ELR (cell line): ENCODE data around the gene KCNAB1.
A peak's percentile ranks its signal among the peaks of the same experiment; 100 is the strongest.
"Not testable (repeated sequence)": the region's sequence is repeated elsewhere in the genome, so short reads cannot be mapped to it uniquely, and the experiment has no call there.

ENCODE experiments used
- DNase-seq: peaks from one replicate; pipeline ENCODE4 v3.0.0-alpha.2; 2015; ENCODE audit warnings: low read depth

KCNAB1 gene

DNA sequence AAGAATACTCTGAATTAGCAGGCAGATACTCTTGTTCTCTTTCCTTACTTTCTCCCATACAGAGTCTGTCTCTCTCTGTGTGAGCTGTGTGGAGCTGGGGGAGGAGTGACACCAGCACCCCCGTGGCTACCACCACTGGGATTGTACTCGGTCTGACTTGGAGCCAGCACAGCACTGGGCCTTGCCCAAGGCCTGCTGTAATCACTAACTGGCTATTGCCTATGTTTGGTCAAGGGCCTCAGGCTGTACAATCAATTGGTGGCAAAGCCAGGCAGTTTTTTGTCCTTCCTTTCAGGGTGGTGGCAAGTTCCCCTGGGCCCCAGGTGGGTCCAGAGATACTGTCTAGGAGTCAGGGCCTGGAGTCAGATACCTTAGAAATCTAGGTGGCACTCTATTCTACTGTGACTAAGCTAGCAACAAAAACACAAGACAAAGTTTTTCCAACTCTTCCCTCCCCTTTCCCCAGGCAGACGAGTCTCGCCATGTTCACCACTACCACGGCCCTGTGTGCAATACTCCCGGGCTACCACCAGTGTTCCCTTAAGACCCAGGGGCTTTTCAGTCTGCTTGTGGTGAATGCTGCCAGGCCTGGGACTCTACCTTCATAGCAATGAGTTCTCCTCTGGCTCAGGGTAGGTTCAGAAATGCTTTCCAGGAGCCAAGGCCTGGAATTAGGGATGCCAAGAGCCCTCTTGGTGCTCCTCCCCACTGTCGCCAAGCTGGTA is 151.8 kb downstream of the KCNAB1 start:
- no peak for DNase-seq

DNA sequence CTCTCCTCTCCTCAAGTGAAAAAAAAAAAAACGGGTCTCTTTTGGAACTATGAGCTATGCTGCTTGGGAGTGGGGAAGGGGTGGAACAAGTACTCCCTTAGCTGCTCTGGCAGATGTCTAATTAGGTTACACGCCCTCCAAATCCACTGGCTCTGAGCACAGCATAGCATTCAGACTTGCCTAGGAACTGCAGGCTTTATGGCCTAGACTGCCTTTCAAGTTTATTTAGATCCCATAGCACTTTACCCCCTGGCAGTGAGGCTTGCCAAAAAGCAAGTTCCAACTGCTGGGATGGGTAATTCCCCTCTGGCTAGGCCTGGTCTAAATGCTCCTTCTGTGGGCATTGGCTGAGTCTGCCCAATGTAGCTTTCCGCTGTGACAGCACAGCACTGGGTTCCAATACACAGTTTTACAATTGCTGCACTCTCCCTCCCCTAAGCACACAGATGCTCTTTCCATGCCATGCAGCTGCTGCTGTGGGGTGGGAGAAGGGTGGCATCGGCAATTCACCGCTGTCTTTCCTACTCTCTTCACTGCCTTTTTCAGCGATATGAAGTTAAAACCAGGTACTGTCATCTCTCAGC is 152.8 kb downstream of the KCNAB1 start:
- DNase-seq: no peak

DNA sequence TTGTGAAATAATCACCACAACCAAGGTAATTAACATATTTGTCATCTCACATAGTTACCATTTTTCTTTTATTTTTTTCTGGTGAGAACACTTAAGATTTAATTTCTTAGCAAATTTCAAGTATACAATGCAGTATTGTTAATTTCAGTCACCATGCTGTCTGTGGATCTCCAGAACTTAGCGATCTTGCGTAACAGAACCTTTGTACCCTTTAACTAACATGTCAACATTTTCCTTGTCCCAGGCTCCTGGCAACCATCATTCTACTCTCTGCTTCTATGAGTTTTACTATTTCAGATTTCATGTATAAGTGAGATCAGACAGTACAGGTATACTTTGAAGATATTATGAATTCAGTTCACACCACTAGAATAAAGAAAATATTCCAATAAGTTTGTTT is 154.4 kb downstream of the KCNAB1 start:
- no peak for DNase-seq

DNA sequence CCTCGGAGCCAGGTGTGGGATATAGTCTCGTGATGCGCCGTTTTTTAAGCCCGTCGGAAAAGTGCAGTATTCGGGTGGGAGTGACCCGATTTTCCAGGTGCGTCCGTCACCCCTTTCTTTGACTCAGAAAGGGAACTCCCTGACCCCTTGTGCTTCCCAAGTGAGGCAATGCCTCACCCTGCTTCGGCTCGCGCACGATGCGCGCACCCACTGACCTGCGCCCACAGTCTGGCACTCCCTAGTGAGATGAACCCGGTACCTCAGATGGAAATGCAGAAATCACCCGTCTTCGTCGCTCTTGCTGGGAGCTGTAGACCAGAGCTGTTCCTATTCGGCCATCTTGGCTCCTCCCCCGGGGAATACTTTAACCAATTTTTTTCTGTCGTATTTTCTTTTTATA is 164.3 kb downstream of the KCNAB1 start:
- DNase-seq: not testable (repeated sequence)

DNA sequence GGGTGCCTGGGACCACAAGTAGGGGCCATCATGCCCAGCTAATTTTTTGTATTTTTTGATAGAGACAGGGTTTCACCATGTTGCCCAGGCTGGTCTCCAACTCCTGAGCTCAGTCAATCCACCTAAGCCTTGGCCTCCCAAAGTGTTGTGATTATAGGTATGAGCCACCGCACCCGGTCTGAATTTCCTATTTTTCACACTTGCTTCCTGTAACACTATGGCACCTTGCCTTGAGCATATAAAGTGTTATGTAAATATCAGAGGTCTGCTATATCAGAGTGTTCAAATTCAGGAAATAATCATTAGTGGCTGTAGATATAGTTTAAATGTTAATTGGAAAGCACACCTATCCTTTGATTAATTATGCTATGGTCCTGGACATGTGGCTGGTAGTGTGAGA is 165.2 kb downstream of the KCNAB1 start:
- no peak for DNase-seq

DNA sequence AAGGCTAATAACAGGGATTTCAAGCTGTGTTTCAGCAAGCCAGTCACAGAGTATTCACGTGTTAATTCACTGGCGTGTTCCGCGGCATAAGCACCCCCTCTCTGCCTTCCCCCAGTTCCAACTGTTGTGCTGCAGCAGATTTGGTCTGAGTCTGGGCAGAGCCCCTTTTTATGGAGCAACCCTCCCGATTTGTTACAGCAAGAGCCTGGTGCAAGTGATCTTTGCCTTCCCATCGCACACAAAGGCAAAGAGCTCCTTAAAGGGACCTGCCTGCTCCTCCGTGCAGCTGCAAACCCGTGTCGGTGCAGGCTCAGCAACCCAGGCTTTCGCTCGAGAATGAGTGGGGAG is 170.5 kb downstream of the KCNAB1 start:
- no peak for DNase-seq

DNA sequence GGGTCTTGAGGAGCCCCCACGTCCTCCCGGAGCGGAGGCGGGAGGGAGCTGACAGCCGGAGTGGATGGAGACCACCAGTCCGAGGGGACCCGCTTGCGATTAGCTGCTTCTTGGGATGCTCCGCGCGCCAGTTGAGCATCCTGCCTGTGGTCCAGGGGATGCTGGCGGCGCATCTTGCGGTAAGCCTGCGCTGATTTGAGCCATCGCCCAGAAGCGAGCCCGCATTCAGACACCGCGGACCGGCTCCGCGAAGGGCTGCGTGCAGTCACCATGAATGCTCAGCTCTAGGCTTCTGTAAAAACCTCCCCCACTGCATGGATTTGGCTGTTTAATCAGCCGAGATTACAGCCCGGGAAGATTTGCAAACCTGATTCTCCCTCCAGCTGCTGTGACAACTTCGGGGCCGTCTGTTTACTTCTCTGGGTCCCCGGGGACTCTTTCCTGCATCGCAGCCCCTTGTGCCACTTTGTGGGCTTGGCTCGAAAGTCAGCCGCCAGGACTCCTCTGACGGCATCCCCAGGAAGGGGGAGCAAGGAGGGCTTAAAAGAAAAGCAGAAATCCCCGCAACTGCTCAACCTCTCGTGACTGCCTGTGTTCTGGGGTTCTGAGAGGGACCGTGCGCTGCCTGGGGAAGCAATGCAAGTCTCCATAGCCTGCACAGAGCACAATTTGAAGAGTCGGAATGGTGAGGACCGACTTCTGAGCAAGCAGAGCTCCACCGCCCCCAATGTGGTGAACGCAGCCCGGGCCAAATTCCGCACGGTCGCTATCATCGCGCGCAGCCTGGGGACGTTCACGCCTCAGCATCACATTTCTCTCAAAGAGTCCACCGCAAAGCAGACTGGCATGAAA is 171.1 kb downstream of the KCNAB1 start:
- DNase-seq: peak; percentile 40

DNA sequence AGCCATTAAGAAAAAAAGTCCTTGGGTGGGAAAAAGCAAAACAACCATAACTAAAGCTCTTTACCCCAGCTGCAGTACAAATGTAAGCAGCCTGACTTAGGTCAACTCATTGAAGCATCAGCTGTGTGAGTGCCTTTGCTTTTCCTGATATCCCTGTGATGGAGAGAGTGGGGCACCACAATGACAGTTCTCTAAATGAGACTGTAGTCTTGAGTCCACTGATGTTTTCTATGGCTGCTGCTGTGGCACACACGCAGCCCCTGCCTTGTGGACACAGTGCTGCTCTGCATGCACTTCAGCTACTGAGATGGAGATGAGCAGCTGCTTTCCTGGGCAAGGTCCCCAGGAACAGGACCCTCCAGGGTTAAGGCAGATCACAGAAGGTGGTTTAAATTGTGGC is 173.2 kb downstream of the KCNAB1 start:
- DNase-seq: no peak

DNA sequence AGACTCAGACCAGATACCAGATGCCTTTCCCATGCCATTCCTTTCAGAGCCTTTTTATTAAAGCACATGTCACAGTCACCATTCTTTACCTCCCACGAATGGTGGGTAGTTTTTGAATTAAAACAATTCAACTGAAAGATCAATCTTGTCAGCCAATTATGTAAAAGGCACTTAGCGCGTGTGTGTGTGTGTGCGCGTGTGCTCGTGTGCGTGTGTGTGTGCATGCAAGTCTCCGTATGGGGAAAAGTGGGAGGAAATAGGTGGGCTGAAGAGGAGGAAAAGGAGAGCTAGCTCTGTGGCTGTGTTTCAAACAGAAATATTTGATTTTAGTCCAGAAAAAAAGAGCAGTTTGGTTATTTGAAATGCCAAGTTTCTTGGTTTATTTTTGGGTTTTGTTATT is 177.2 kb downstream of the KCNAB1 start:
- DNase-seq: no peak

DNA sequence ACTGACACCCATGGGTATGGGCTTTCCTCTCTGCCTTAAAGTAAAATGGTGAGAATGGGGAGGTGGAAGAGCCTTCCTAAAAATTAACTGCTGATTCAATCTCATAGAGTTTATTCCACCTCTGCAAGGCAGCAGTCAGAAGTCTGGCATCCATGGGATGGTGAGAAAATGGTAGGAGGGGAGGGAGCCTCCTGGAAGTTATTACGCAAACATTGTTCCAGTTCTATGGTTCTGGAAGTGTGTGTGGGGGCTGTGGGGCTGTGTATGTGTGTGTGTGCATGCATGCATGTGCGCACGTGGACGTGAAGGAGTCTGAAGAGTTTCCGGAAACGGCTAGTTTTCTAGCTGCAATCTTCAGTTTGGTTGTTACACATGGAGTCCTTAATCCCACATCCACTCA is 177.6 kb downstream of the KCNAB1 start:
- DNase-seq: no peak

DNA sequence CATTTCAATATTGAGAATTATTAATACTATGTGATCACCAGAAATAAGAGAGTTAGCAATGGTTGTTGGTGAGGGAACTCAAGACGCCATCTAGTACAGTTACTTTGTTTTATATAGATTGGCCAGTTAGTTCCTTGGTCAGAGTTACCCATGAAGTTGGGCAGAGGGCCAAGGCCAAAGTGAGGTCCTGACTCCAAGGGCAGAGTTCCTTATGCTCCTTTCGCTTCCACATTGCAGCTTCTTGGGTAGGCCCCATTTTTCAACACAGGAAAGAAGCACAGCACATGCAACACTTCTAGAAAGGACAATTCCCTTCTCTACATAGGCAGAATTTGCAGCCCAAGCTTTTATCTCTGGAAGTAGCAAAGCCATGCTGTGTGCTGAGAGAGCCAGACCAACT is 178.6 kb downstream of the KCNAB1 start:
- no peak for DNase-seq

DNA sequence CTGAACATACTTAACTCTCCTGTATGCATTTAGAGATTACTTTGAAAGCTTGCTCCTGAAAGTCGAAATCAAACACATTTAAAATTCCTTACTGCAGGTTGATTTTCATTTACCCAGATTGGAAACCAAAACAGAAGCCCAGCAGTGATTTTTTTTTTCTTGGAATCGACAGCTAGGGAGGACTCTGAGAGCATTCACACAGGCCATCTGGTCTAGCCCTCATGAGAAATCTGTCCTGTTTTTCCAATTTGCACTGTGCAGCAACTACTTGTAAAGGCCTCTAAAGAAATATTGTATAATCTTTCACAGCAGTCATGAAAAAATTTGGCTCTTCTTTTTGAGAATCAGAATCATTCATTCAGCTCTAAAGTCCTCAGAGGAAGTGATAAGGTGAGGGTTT is 179.2 kb downstream of the KCNAB1 start:
- DNase-seq: no peak

DNA sequence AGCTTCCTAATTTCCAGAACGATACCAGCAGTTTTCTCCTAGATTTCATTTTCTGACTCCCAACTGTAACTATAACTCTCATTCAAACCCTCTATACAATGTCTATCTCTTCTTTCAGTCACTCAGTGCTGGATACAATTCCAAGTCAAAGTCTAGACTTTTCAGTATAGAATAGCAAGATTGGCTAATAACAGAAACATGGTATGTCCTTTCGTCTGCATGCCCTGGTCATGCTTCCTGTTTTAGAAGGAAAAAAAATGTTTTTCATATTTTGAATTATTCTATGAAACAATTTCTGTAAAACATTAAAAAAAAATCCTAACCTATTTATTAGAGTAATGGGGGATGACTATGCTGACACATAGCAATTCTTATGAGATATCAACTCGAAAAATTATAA is 180.0 kb downstream of the KCNAB1 start:
- DNase-seq: no peak

DNA sequence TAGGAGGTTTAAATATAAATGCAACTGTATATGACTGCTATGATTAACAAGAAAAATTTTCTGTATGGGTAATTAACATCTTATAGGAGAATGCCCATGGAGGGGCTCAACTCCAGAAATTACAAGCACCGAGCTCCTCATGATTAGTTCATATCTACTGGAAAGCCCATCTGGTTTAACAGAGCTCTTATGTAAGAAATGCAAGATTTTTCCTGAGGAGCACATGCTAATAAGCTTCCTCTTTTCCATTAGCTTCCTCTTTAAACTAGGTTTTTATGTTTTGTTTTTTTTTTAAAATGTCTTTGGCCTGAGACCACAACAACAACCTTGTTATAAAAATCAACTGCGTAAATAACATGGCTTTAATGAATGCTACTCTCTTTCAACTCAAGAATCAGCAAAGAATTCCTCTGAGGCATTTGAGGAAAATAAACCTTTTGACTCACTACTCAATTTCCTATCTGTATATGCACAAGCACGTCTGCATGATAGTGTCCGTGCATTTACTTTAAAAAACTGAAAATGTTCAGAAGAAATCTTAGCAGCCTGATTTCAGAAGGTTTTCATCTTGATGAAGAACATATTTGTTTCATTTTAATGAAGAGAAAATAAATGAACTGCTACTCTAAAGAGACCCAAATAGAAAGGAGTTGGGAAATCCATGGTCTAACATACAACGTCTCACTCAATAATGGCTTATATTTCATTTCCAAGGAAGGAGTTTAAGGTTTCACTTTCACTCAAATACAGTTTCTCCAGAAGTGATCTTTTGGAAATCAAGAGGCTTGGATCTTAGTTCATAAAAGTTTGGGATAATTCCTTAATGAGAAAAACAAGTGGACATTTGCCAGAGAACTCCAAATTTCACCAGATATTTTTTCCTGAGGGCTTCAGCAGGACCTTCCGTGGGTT is 180.8 kb downstream of the KCNAB1 start:
- no peak for DNase-seq

DNA sequence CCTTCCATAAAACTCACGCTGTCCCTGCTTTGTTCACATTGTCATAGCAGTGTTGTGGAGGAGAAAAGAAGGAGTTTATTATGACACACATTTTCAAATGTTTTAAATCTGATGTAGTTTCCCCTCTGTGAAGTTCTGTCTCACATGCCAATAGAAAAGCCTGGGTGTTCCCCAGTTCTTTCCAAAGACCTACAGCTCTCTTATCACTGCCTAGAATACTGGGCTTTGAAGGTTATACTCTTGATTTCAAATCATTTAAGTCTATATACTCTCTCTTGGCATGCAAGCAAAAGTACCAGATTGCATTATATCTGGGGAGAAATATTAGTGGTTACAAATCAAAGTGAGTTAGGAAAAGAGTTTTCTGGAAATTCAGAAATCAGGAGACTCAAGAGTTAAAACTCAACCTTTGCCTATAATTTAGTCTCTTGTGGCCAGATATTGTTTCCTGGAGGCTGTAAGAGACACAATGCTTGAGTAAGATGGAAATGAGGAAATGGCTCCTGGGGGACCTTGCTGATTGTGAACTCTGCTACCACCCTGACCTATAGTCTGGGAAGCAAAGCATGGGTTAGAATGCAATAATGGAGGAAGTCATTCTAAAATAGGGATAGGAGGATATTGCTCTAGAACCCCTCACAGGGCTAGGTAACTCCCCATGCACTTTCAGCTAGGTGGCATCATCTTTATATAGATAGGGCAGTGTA is 182.8 kb downstream of the KCNAB1 start:
- no peak for DNase-seq

DNA sequence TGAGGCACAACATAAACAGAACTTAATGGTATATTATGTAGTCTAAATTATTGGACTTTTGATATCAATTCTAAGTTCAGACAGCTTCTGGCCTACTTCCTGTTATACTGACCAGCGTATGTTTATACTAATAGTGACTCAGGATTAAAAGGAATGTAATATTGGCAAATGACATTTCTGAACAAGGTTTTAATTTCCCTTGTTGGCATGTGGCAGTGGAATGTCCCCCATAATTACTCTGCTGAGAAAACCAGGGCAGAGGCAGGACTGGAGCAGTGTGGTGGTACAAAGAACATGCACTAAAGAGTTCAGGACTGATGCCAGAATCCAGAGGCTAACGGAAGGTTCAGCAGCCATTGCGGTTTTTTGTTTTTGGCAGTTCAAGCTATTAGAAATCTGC is 184.0 kb downstream of the KCNAB1 start:
- DNase-seq: peak; percentile 76

DNA sequence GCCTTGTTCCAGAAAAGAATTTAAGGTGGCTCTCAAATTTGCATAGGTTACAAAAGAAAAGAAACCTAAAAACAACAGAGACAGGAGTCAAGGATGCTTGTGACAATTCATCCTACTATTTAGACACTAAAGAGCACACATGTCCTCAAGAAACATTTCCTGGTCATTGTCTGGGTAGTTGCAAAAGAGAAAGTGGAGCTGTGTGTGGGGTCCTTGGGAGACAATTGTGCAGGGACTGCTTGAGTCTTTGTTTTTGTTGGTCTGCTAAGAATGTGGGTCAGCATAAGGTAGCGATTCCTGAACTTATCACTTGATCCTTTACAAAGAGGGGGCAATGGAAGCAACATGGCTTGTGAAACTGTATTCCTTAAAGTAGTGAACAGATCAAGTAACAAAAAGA is 185.3 kb downstream of the KCNAB1 start:
- no peak for DNase-seq

DNA sequence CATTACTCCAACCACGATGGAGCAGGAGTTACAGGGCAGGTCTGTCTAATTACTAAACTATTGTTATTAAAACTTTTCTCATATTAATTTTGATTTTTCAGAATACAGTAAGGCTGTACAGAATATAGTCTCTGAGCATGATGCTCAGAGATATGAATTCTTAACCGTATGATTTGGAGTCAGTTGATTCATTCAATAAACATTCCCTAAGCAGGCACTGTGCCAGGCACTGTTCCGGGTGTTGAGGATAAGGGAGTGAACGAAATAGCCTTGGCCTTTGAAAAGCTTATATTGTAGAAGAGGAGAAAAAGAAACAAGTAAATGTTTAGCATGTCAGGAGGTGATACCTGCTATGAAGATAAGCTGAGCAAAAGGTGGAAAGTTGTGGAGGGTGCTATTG is 187.3 kb downstream of the KCNAB1 start:
- DNase-seq: peak; percentile 88

DNA sequence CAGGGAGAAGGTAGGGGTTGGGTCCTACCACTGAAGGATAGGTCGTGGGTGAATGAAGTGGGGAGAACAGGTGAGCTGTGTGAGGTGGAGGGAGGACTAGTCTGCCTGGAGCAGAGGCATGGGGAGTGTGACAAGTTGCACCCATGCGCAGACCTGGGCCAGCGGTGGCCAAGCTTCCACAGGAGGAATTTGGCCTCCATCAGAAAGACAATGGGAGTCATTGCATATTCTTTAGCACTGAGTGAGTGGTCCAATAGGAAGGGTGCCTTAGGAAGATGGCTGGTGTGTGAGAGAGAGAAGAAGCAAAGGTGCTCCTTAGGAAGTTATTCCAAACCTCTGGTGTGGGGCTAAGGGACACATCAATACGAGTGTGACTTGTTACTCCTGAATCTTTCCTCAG is 191.1 kb downstream of the KCNAB1 start:
- DNase-seq: no peak

DNA sequence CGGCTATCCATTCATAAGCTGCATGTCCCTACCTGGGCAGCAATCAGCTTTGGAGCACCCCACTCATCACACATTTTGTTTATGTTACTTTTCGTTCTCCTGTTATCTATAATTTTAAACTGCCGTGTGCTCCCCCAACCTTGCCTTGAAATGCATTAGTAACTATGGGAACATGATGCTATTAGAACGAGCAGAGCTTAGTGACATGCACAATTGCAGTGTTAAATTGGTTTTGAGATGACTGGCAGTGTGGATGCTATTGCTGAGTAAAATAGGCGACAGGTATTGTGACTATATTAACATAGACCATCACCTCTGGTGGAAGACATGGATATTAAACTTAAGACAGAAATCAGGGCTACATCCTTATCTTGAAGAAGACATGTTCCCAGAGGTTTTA is 191.6 kb downstream of the KCNAB1 start:
- no peak for DNase-seq

DNA sequence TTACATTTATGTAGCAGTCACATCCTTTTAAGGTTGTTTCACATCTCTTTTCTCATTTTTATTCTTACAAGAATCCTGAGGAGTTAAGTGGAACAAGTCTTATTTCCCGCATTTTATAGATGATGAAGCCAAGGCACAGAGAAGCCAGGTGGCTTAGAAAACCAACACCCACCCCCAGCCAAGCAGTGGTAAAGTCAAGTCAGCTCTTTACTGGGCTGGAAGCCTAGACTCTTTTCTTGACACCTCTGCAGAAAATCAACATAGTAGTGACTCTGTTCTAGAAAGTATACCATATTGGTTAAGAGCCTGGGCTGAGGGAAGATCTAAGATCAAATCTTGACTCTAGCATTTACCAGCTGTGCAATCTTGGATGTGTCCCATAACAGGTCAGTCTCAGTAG is 195.7 kb downstream of the KCNAB1 start:
- no peak for DNase-seq
